GM19463 (cell line): ENCODE data around the gene RNF14.
A peak's percentile ranks its signal among the peaks of the same experiment; 100 is the strongest.

ENCODE experiments used
- ATAC-seq: cut with Tn5 transposase; IDR thresholded peaks from one replicate; pipeline ENCODE4 v1.9.1; 2021; ENCODE audit warnings: mild to moderate bottlenecking, moderate library complexity; ENCODE audit not compliant: unreplicated experiment

Gene RNF14

GRCh38 chr5:141947316-141947715 lies 21.6 kb upstream of the RNF14 start:
- ATAC-seq: no peak

DNA sequence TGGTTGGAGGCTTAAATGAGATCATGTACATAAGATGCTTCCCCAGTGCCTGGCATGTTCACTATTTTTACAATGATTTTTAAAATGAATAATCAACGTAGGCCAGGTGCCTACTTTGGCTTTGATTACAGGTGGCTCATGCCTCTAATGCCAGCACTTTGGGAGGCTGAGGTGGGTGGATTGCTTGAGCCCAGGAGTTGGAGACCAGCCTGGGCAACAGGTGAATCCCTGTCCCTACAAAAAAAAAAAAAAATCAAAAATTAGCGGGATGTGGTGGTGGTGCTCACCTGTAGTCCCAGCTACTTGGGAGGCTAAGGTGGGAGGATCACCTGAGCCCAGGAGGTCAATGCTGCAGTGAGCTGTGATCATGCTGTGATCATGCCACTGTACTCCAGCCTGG lies 20.1 kb upstream of the RNF14 start:
- ATAC-seq: no peak

- no peak for ATAC-seq
Measured at GRCh38 chr5:141949511-141949910, 19.4 kb upstream of the RNF14 start.

- ATAC-seq: no peak
Measured at GRCh38 chr5:141950207-141951005, 18.5 kb upstream of the RNF14 start.

DNA sequence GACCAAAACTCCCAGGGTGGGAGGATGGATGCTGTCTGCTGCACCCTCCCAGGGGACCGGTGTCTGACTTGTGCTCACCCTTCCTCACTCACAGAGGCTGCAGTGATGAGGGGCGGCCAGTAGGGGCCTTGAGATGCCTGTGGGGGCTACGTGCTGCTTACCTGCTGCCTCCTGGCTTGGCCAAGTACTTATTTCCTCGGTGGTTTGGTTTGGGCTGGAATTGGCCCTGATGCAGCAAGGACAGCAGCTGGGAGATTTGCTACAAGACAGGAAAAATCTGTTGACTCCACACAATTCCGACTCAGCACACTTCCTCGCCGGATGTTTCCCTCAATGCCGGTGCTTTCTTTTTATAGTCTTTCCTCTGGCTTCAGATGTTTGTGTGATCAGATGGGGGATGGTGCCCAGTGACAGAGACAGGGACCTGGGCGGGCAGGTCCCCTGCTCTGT lies 17.5 kb upstream of the RNF14 start:
- ATAC-seq: peak; percentile 91

GRCh38 chr5:141952020-141952419 lies 16.9 kb upstream of the RNF14 start:
- no peak for ATAC-seq

GRCh38 chr5:141954194-141954593 lies 14.7 kb upstream of the RNF14 start:
- ATAC-seq: no peak

DNA sequence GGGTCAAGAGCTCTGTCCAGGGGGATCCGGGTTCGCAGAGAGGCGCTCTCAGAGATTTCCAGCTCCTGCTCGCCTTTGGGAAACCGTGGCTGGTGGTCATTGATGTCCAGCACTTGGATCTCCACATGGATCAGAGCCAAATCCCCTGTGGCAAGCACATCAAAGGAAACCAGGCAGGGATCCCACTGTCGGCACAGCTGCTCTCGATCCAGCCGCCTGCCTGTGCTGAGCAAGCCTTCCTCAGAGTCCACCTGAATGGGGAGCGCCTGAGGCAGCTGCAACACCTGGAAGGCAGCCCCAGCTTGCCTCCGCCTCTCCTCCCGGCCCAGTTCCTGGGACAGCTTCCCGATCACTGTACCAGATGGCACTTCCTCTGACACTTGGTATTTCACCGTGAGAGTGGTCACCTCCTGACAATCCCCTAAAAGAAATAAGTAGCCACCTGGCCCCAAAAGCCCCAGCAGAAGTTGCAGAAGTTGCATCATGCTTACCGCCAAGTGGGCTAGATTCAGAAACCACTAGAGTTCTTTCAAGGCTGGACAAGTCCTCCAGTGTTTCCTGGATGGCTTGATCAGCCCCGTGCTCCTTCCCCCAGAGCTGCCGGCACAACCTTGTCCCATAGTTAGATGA lies 11.4 kb upstream of the RNF14 start:
- no peak for ATAC-seq

DNA sequence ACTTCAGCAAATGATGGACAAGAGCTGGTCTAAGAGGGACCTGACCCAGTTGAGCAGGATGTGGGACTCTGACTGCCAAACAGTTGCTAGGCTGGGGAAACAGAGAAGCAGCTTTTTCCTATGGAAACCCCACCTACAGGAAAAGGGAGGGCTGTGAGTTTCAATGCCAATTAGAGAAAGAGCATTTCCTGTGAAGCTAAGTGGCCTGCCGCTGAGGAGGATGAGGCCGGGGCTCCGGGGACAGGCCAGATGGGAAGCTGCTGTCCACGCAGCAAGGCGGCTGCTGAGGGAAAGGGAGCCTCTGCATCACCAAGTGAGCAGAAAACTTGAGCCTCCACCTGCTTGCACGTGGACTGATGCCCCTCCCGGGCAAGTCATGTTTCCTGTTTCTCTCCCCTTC lies 10.8 kb upstream of the RNF14 start, which contains the start of gene PCDH12:
Gene PCDH12 (minus strand): TSS at position 90 of the 400 bp plus-strand sequence. CDS start 351 bp downstream, outside the sequence.
- ATAC-seq: no peak

- no peak for ATAC-seq
Measured at GRCh38 chr5:141958546-141959172, 10.2 kb upstream of the RNF14 start.

- ATAC-seq: no peak
Measured at GRCh38 chr5:141960018-141960417, 8.9 kb upstream of the RNF14 start.

DNA sequence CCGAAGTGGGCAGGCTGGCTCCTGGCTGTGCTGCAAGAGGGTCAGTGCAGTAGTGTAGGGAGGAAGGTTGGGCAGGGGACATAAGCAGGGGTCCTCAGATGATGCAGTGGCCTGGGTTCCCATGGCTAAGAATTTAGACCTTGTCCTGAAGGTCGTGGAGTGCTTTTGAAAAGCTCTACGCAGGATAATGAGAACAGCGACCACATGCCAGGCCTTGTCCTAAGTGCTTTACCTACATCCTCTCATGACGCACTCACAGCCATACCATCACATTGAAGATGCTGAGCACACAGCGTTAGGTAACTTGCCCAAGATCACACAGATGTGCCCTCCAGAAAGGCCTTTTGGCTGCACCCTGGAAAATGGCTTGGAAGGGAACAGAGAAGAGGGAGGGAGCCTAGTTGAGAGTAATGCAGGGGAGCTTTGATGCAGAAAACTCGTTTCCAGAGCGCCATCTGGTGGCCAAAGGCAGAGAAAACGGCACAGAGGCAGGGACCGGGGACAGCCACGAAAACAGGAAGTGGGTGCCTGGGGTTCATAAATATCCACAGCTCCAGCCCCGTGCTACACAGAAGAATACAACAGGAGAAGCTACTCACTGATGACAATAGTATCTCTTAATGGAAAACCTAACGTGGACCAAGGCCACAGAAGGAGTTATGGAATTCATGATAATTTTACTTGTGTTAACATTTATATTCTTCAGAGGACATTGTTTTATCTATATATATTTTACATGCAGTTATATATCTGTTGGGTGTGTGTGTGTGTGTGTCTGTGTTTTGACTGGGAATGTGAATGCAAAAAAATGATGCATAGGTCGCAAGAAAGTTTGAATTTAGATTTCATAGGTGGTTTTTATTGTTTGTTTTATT lies 8.2 kb upstream of the RNF14 start:
- peak; percentile 96 for ATAC-seq

- ATAC-seq: no peak
Measured at GRCh38 chr5:141961466-141961865, 7.4 kb upstream of the RNF14 start.

- ATAC-seq: no peak
Measured at GRCh38 chr5:141963701-141964100, 5.2 kb upstream of the RNF14 start.

DNA sequence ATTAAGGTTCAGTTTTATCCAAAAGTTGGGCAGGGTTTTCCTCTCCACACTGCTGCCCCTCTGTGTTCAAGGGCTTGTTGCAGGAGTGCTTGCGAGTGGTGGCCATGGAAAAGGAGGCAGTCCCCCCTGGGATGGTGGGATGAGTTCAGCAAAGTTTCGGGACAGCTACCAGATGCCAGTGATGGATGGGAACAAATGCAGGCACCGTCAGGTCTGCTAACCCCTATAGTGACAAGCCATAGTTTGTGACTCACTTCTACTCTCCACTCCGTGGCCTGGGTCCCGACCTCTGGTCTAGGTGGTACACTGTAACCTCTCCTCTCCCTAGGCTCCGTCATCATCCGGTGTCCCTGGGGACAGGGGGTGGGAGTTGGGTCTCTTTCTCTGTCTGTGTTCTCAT lies 3.8 kb upstream of the RNF14 start:
- no peak for ATAC-seq

GRCh38 chr5:141966275-141966962 lies 2.5 kb upstream of the RNF14 start:
- no peak for ATAC-seq

DNA sequence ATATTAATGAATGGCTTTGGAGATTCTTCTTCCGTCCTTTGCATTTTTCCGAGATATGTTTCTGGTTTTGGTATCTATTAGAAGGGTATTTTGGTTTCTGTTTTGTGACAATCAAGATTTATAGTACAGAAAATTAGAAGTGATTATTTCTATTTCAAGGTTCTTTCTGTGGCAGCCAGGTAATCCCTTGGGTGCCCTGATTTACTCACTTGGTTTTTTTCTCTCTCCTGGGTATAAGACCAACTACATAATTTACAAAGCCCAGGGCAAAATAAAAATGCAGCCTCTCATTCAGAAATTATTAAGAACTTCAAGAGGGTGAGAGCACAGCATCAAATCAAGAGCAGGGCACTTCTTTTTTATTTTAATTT lies 2.0 kb upstream of the RNF14 start:
- ATAC-seq: no peak

DNA sequence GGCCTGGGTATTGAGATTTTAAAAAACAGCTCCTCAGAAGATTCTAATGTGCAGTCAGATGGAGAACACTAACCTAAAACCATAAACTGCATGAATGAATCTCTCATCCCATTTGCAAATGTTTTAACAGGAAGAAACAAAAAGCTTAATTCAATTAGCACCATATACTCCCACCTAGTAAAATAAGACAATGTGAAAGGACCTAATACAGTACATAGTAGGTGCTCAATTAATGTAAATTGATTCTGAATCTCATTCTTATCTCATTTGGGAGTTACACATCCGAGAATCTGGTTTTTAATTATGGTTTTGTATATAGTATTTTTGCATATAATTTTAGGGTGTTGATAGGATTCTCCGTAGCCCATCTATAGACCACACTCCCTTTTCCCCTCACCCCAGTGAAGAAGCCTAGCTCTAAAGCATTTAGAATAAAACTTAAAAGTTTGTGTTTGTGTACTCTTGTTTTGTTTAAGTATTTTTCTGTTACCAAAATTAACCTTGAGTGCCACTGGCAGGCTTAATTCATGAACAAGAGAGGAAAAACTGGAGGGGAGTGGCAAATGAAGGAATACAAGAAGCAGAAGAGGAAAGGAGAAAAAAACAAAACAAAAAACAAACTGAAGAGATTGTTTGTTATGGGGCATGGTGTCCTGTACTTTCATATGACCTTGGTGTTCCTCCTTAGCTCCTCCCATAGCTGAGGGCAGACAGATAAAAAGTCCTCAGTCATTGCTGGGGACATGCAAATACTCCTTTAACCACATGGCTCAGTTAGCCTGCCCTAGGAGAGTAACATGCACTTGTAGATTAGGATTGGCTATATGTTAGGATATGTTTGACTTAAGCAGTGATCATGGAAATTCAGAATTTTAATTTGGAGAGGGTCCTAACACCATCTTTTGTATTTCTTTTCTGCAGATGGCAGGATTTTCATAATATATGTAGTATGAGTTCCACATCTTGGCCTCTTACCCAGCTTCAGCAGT lies 1.2 kb downstream of the RNF14 start:
- ATAC-seq: peak; percentile 48
